ENCODE data around the gene ISOC1. TPM values are rescaled to one million over a fixed set of nuclear protein-coding genes. Genes with fewer than 3 reads are reported as not detected.

Gene ISOC1
- total and polyA plus RNA-seq, 2 donors (not counting 1 experiment from before 2014, with no cell fraction given): 7.5 to 10.6 TPM

GRCh38 chr5:129122560-129122959 is 28.0 kb downstream of the ISOC1 start:
- H3K79me2 ChIP-seq (ENCODE audit: control insufficient read depth, insufficient read depth, low read length): no peaks in the 10 kb centered on the region
- ATAC-seq (ENCODE audit: low read depth): no peak
- Mint-ChIP-seq H3K4me1 (peaks cover 21% of the 10 kb centered on the region), H3K4me3 (no peak overlapping the region), H3K27me3 (no peaks in the 10 kb centered on the region), H3K27ac (no peak overlapping the region), H3K9me3 (ENCODE audit: insufficient read depth) (no peaks in the 10 kb centered on the region)
- DNase-seq: no peak
- no peaks in the 10 kb centered on the region for H4K20me1 ChIP-seq (ENCODE audit: control insufficient read depth, insufficient read depth, low read length, poor library complexity, severe bottlenecking)
- H3K36me3 ChIP-seq (replicated peaks in 1 of 2; ENCODE audit: control extremely low read depth in 1 of 2, control insufficient read depth in 1 of 2, extremely low read depth in 1 of 2, insufficient read depth in 2 of 2, low read length in 1 of 2): no peaks in the 10 kb centered on the region
- no peak overlapping the region for H3K27ac ChIP-seq (ENCODE audit: low read length in 2 of 2)
- peaks cover 8 to 12% of the 10 kb centered on the region in 2 donors for H3K4me1 ChIP-seq (ENCODE audit: control insufficient read depth in 2 of 2, insufficient read depth in 2 of 2, low read length in 2 of 2)
- ChIA-PET CTCF (no interaction called here), POLR2A (no interaction called here)
- no peak overlapping the region for H3K4me3 ChIP-seq (ENCODE audit: control extremely low read depth in 1 of 5, extremely low read depth in 1 of 5, insufficient read depth in 1 of 5, low read depth in 2 of 5, low read length in 4 of 5)
- H3K4me2 ChIP-seq (replicated peaks; ENCODE audit: low read depth, low read length, poor library complexity, severe bottlenecking): no peak overlapping the region
- H3K27me3 ChIP-seq (replicated peaks in 1 of 4; ENCODE audit: control extremely low read depth in 1 of 4, control insufficient read depth in 3 of 4, insufficient read depth in 4 of 4, low read length in 3 of 4): no peaks in the 10 kb centered on the region
- no peak overlapping the region for H3K9ac ChIP-seq (ENCODE audit: low read length)
- TF ChIP-seq CTCF (IDR thresholded peaks at IDR 0.05): no peak
- no peak for TF ChIP-seq EZH2 (IDR thresholded peaks at IDR 0.05; ENCODE audit: borderline replicate concordance, insufficient read depth, low read depth, low read length, poor library complexity, severe bottlenecking)
- intact Hi-C loops (cut with micrococcal nuclease): no loop called here
- H3K9me3 ChIP-seq (ENCODE audit: control extremely low read depth in 1 of 3, control insufficient read depth in 2 of 3, insufficient read depth in 1 of 3, low read length in 2 of 3): no peaks in the 10 kb centered on the region
- H2AFZ ChIP-seq (ENCODE audit: insufficient read depth, low read depth, low read length, poor library complexity, severe bottlenecking): no peak overlapping the region

GRCh38 chr5:129124608-129125007 is 30.1 kb downstream of the ISOC1 start:
- Histone ChIP-seq H3K9me3 (ENCODE audit: control extremely low read depth in 1 of 3, control insufficient read depth in 2 of 3, insufficient read depth in 1 of 3, low read length in 2 of 3) (no peaks in the 10 kb centered on the region), H3K9ac (ENCODE audit: low read length) (no peak overlapping the region), H3K27ac (ENCODE audit: low read length in 2 of 2) (no peak overlapping the region), H3K4me3 (ENCODE audit: control extremely low read depth in 1 of 5, extremely low read depth in 1 of 5, insufficient read depth in 1 of 5, low read depth in 2 of 5, low read length in 4 of 5) (no peak overlapping the region), H3K79me2 (ENCODE audit: control insufficient read depth, insufficient read depth, low read length) (no peaks in the 10 kb centered on the region), H4K20me1 (ENCODE audit: control insufficient read depth, insufficient read depth, low read length, poor library complexity, severe bottlenecking) (no peaks in the 10 kb centered on the region), H3K4me1 (ENCODE audit: control insufficient read depth in 2 of 2, insufficient read depth in 2 of 2, low read length in 2 of 2) (peaks cover 8 to 12% of the 10 kb centered on the region in 2 donors), H3K4me2 (replicated peaks; ENCODE audit: low read depth, low read length, poor library complexity, severe bottlenecking) (no peak overlapping the region), H2AFZ (ENCODE audit: insufficient read depth, low read depth, low read length, poor library complexity, severe bottlenecking) (no peak overlapping the region), H3K36me3 (replicated peaks in 1 of 2; ENCODE audit: control extremely low read depth in 1 of 2, control insufficient read depth in 1 of 2, extremely low read depth in 1 of 2, insufficient read depth in 2 of 2, low read length in 1 of 2) (no peaks in the 10 kb centered on the region), H3K27me3 (replicated peaks in 1 of 4; ENCODE audit: control extremely low read depth in 1 of 4, control insufficient read depth in 3 of 4, insufficient read depth in 4 of 4, low read length in 3 of 4) (no peaks in the 10 kb centered on the region)
- ATAC-seq (ENCODE audit: low read depth) (no peak), DNase-seq (no peak)
- Mint-ChIP-seq H3K4me1 (peaks cover 21% of the 10 kb centered on the region), H3K27me3 (no peaks in the 10 kb centered on the region), H3K27ac (peak overlapping the region; percentile 65), H3K9me3 (ENCODE audit: insufficient read depth) (no peaks in the 10 kb centered on the region), H3K4me3 (no peak overlapping the region)
- TF ChIP-seq EZH2 (IDR thresholded peaks at IDR 0.05; ENCODE audit: borderline replicate concordance, insufficient read depth, low read depth, low read length, poor library complexity, severe bottlenecking) (no peak), CTCF (IDR thresholded peaks at IDR 0.05) (no peak)
- ChIA-PET CTCF (interaction anchor here (0.7 to 1.5 kb wide), 2 partner anchors 8 to 29 kb away, joined by 3 read pairs; no protein-coding TSS in a partner anchor), POLR2A (no interaction called here)
- WGBS (ENCODE audit: insufficient coverage): no CpG with 5 or more reads among the region's 1 CpG
- intact Hi-C loops (cut with micrococcal nuclease): no loop called here
